IMR-90 (cell line): Measurements from ENCODE around the gene KLK11. TPM values are rescaled to one million over a fixed set of nuclear protein-coding genes. Genes with fewer than 3 reads are reported as not detected.

Experiments used
- ATAC-seq: fragments of 200-7000 bp; cut with Tn5 transposase; 2 replicates; pipeline ENCODE4 v1.9.1; 2020; ENCODE audit warnings: low read depth, mild to moderate bottlenecking, moderate library complexity
- BruUV-seq: library from RNA; stranded (reverse); fragments of 400-500 nt; replicated peaks from 2 replicates; lab custom pipeline; 2021; lab: Mats Ljungman, UMichigan
- CTCF ChIA-PET: fragments of 300-600 bp; formaldehyde crosslinking; extraction: SDS; loops from one replicate; lab custom pipeline; 2021; ENCODE audit warnings: antibody characterized with exemption; lab: Yijun Ruan, JAX
- POLR2A ChIA-PET: fragments of 300-600 bp; sonication (Branson Sonifier 250); formaldehyde crosslinking; loops from one replicate; lab custom pipeline; 2022; ENCODE audit warnings: antibody characterized with exemption; ENCODE audit not compliant: unreplicated experiment; lab: Charles Lee
- DNase-seq: peaks from one replicate; pipeline ENCODE4 v3.0.0; 2013
- H2AFZ ChIP-seq: replicated peaks from 2 replicates; pipeline ENCODE3; 2013; ENCODE audit warnings: low read length, mild to moderate bottlenecking; ENCODE audit not compliant: poor library complexity
- H2AK5ac ChIP-seq: 2 replicates; pipeline ENCODE4 v1.6.1; 2013; ENCODE audit warnings: low read depth, low read length, inconsistent platforms
- H2AK9ac ChIP-seq: replicated peaks from 2 replicates; pipeline ENCODE3; 2013; ENCODE audit warnings: mild to moderate bottlenecking, low read depth, low read length, moderate library complexity; ENCODE audit not compliant: poor library complexity
- H2BK120ac ChIP-seq: 2 replicates; pipeline ENCODE4 v1.6.1; 2013; ENCODE audit warnings: low read depth, low read length, inconsistent platforms
- H2BK15ac ChIP-seq: 3 replicates; pipeline ENCODE4 v1.6.1; 2013; ENCODE audit warnings: low read depth, low read length, inconsistent platforms
- H2BK20ac ChIP-seq: 2 replicates; pipeline ENCODE4 v1.6.1; 2013; ENCODE audit warnings: low read depth, mild to moderate bottlenecking, inconsistent platforms, low read length, moderate library complexity
- H2BK5ac ChIP-seq: 2 replicates; pipeline ENCODE4 v1.6.1; 2013; ENCODE audit warnings: mild to moderate bottlenecking, low read depth, low read length, inconsistent platforms; ENCODE audit not compliant: poor library complexity, severe bottlenecking
- H3K14ac ChIP-seq: replicated peaks from 2 replicates; pipeline ENCODE4 v1.6.1; 2013; ENCODE audit warnings: low read depth, low read length, inconsistent platforms
- H3K18ac ChIP-seq: 2 replicates; pipeline ENCODE4 v1.6.1; 2013; ENCODE audit warnings: low read depth, low read length, control low read depth
- H3K23ac ChIP-seq: 2 replicates; pipeline ENCODE4 v1.6.1; 2013; ENCODE audit warnings: low read depth, low read length, inconsistent platforms
- H3K27ac ChIP-seq: 2 replicates; pipeline ENCODE4 v1.5.1; 2013; ENCODE audit warnings: mild to moderate bottlenecking, control low read depth, low read length; ENCODE audit not compliant: insufficient read depth
- H3K27me3 ChIP-seq: 2 replicates; pipeline ENCODE4 v1.6.1; 2013; ENCODE audit warnings: low read length; ENCODE audit not compliant: control insufficient read depth, insufficient read depth
- H3K36me3 ChIP-seq: 2 replicates; pipeline ENCODE4 v1.6.1; 2013; ENCODE audit warnings: low read length, mixed read lengths; ENCODE audit not compliant: control insufficient read depth, insufficient read depth
- H3K4ac ChIP-seq: 2 replicates; pipeline ENCODE4 v1.6.1; 2013; ENCODE audit warnings: low read depth, low read length, inconsistent platforms
- H3K4me1 ChIP-seq: 2 replicates; pipeline ENCODE4 v1.6.1; 2013; ENCODE audit warnings: low read length, mixed read lengths; ENCODE audit not compliant: control insufficient read depth, insufficient read depth
- H3K4me2 ChIP-seq: 2 replicates; pipeline ENCODE4 v1.6.1; 2013; ENCODE audit warnings: low read depth, mild to moderate bottlenecking, control low read depth, low read length, moderate library complexity
- H3K4me3 ChIP-seq: 2 replicates; pipeline ENCODE4 v1.5.1; 2013; ENCODE audit warnings: low read depth, mild to moderate bottlenecking, control low read depth, low read length, moderate library complexity; ENCODE audit not compliant: insufficient read depth
- H3K56ac ChIP-seq: 2 replicates; pipeline ENCODE4 v1.6.1; 2013; ENCODE audit warnings: low read length, inconsistent platforms; ENCODE audit not compliant: insufficient read depth; ENCODE audit errors: extremely low read depth
- H3K79me1 ChIP-seq, 2 experiments: 2 replicates each; pipeline ENCODE4 v1.6.1; 2013; ENCODE audit warnings: low read length in 2 of 2, inconsistent platforms in 1 of 2, low read depth in 1 of 2
- H3K9ac ChIP-seq: 2 replicates; pipeline ENCODE4 v1.6.1; 2013; ENCODE audit warnings: low read depth, low read length, control low read depth
- H3K9me1 ChIP-seq: 2 replicates; pipeline ENCODE4 v1.6.1; 2013; ENCODE audit warnings: low read length, inconsistent platforms; ENCODE audit not compliant: insufficient read depth
- H3K9me3 ChIP-seq: 2 replicates; pipeline ENCODE4 v1.6.1; 2013; ENCODE audit warnings: low read length; ENCODE audit not compliant: control insufficient read depth, insufficient read depth
- H4K20me1 ChIP-seq: 2 replicates; pipeline ENCODE4 v1.6.1; 2013; ENCODE audit warnings: low read length, inconsistent platforms; ENCODE audit not compliant: insufficient read depth
- H4K5ac ChIP-seq: 2 replicates; pipeline ENCODE4 v1.6.1; 2013; ENCODE audit warnings: mild to moderate bottlenecking, low read depth, low read length, control low read depth
- H4K8ac ChIP-seq, 2 experiments: 2 replicates each; pipeline ENCODE4 v1.6.1; 2013; ENCODE audit warnings: low read depth in 2 of 2, low read length in 2 of 2, control low read depth in 1 of 2, inconsistent platforms in 1 of 2
- H4K91ac ChIP-seq: 2 replicates; pipeline ENCODE4 v1.6.1; 2013; ENCODE audit warnings: low read depth, low read length, inconsistent platforms; ENCODE audit not compliant: insufficient read depth
- BHLHE40 ChIP-seq: fragments of 150-350 bp; IDR thresholded peaks from 2 replicates; pipeline ENCODE4 v1.6.1; 2016; ENCODE audit warnings: mild to moderate bottlenecking, low read depth, low read length
- CEBPB ChIP-seq: IDR thresholded peaks from 2 replicates; pipeline ENCODE4 v1.6.1; 2012; ENCODE audit warnings: low read depth, low read length, improper control_type of control experiment
- CHD1 ChIP-seq: IDR thresholded peaks from 2 replicates; pipeline ENCODE4 v1.6.1; 2012; ENCODE audit warnings: low read depth, low read length, improper control_type of control experiment
- FOS ChIP-seq: fragments of 150-350 bp; IDR thresholded peaks from 2 replicates; pipeline ENCODE4 v1.6.1; 2016; ENCODE audit warnings: low read depth, low read length
- MAFK ChIP-seq: IDR thresholded peaks from 2 replicates; pipeline ENCODE4 v1.6.1; 2012; ENCODE audit warnings: low read depth, low read length, improper control_type of control experiment
- MAZ ChIP-seq: IDR thresholded peaks from 2 replicates; pipeline ENCODE4 v1.6.1; 2012; ENCODE audit warnings: low read depth, mild to moderate bottlenecking, low read length, improper control_type of control experiment, moderate library complexity, borderline replicate concordance
- MXI1 ChIP-seq: IDR thresholded peaks from 2 replicates; pipeline ENCODE4 v1.6.1; 2012; ENCODE audit warnings: low read depth, mild to moderate bottlenecking, low read length, moderate library complexity, borderline replicate concordance
- NFE2L2 ChIP-seq: fragments of 150-350 bp; IDR thresholded peaks from 2 replicates; pipeline ENCODE4 v1.6.1; 2016; ENCODE audit warnings: low read depth, mild to moderate bottlenecking, low read length
- POLR2A ChIP-seq: IDR thresholded peaks from 2 replicates; pipeline ENCODE4 v1.6.1; 2012; ENCODE audit warnings: mild to moderate bottlenecking, low read depth, low read length
- RAD21 ChIP-seq: IDR thresholded peaks from 2 replicates; pipeline ENCODE4 v1.6.1; 2012; ENCODE audit warnings: low read length, improper control_type of control experiment
- RCOR1 ChIP-seq: IDR thresholded peaks from 2 replicates; pipeline ENCODE4 v1.6.1; 2012; ENCODE audit warnings: mild to moderate bottlenecking, low read length, improper control_type of control experiment; ENCODE audit not compliant: insufficient replicate concordance
- RFX5 ChIP-seq: IDR thresholded peaks from 2 replicates; pipeline ENCODE4 v1.8.0; 2012; ENCODE audit warnings: low read depth, mild to moderate bottlenecking, low read length, moderate library complexity
- SMC3 ChIP-seq: fragments of 150-350 bp; IDR thresholded peaks from 2 replicates; pipeline ENCODE4 v1.6.1; 2016; ENCODE audit warnings: low read depth, mild to moderate bottlenecking, antibody characterized with exemption, low read length, moderate library complexity
- WGBS, 2 experiments: methylation state at CpG; one replicate each; pipeline versions ENCODE4 v1.1.5 to v1.1.7; 2013; ENCODE audit warnings: missing lambda C conversion rate in 2 of 2; ENCODE audit not compliant: insufficient read length in 1 of 2; ENCODE audit errors: extremely low coverage in 2 of 2; 5-methylcytosine and 5-hydroxymethylcytosine counted together
- dilution Hi-C: fragments of 300-500 bp; cut with HindIII; formaldehyde crosslinking; loops from one replicate; pipeline ENCODE4 v1.14.3; 2018; ENCODE audit warnings: low sequenced_read_pairs; ENCODE audit not compliant: unreplicated experiment
- in situ Hi-C: fragments of 300-500 bp; cut with MboI; formaldehyde crosslinking; loops from 3 replicates; pipeline ENCODE4 v1.14.3; 2019; ENCODE audit warnings: low sequenced_read_pairs, inconsistent platforms, mixed read lengths
- intact Hi-C: fragments of 100-400 bp; cut with micrococcal nuclease; formaldehyde crosslinking; loops from 2 replicates; pipeline ENCODE4 v1.10.0; 2022
- polyA plus RNA-seq, 3 experiments: library from polyadenylated mRNA; depleted of rRNA; stranded (reverse); fragments of >200 nt; gene quantifications; 2 replicates each; pipeline ENCODE4 v1.2.3, GENCODE V29; 2012; ENCODE audit warnings: low replicate concordance in 1 of 3
- total RNA-seq: library from RNA; depleted of rRNA; stranded (reverse); fragments of >200 nt; gene quantifications from 2 replicates; pipeline ENCODE4 v1.2.3, GENCODE V29; 2012
- TF ChIP-seq, protein P1 (sequence below): conservative IDR thresholded peaks from 2 replicates; pipeline ENCODE4 v1.5.1; 2012; ENCODE audit warnings: mild to moderate bottlenecking, low read depth, low read length, improper control_type of control experiment
- TF ChIP-seq, protein P2 (sequence below): fragments of 150-350 bp; IDR thresholded peaks from 2 replicates; pipeline ENCODE4 v1.6.1; 2017; ENCODE audit warnings: mild to moderate bottlenecking, antibody characterized with exemption, low read length, low read depth
- TF ChIP-seq, protein P3 (sequence below): fragments of 150-350 bp; IDR thresholded peaks from 2 replicates; pipeline ENCODE4 v1.6.1; 2016; ENCODE audit warnings: low read depth, mild to moderate bottlenecking, low read length, moderate library complexity, borderline replicate concordance

Gene KLK11
- total and polyA plus RNA-seq, 2 of the 4 experiments (the other 2 are of a cell fraction): not detected

DNA sequence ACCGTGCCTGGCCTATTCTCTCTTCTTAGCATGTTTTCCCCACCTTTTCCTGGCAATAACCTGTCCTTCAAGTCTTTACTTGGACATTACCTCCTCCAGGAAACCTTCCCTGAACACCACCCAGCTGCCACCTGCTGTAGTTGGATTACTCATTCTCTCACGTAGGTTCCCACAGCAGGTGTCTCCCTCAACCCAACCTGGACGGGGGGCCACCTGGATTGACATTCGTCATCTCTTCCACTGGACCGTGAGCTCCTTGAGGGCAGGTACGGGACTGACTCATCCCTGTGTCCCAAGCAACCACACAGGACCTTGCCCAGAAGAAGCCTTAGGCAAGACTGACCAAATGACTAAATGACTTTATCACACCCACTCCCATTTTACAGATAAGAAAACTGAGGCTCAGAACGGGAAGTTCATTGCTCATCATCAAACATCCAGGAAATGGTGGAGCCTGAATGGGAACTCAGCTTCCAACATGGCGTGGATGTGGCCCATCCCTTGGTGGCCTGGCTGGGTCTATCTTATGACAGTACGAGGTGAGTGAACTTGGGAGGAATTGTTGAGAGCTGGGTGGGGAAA lies 53.5 kb downstream of the KLK11 start:
- no peak overlapping the region for H2AK5ac ChIP-seq
- no peak overlapping the region for H3K18ac ChIP-seq
- H3K23ac ChIP-seq: no peak overlapping the region
- no peaks in the 10 kb centered on the region for H3K9me1 ChIP-seq
- dilution Hi-C loops: no loop called here
- H4K91ac ChIP-seq: no peak overlapping the region
- H3K36me3 ChIP-seq: no peaks in the 10 kb centered on the region
- 20% methylated on average over 2 of the region's 9 CpGs; no CpG with 5 or more reads in 1 of the 2 experiments for WGBS, 2 experiments
- in situ Hi-C loops: no loop called here
- no peaks in the 10 kb centered on the region for H3K4me1 ChIP-seq
- no peak overlapping the region for H4K5ac ChIP-seq
- no peak overlapping the region for H2BK5ac ChIP-seq
- H3K9ac ChIP-seq: no peak overlapping the region
- no peaks in the 10 kb centered on the region for H4K20me1 ChIP-seq
- H2AFZ ChIP-seq: no peak overlapping the region
- ChIA-PET CTCF (no interaction called here), POLR2A (no interaction called here)
- H3K4ac ChIP-seq: no peak overlapping the region
- H3K14ac ChIP-seq: no peak overlapping the region
- H3K27me3 ChIP-seq: no peaks in the 10 kb centered on the region
- no peak overlapping the region for H2BK20ac ChIP-seq
- BruUV-seq: no TSS peak
- no peak overlapping the region for H2AK9ac ChIP-seq
- TF ChIP-seq MAZ: no peak
- TF ChIP-seq, protein P1, sequence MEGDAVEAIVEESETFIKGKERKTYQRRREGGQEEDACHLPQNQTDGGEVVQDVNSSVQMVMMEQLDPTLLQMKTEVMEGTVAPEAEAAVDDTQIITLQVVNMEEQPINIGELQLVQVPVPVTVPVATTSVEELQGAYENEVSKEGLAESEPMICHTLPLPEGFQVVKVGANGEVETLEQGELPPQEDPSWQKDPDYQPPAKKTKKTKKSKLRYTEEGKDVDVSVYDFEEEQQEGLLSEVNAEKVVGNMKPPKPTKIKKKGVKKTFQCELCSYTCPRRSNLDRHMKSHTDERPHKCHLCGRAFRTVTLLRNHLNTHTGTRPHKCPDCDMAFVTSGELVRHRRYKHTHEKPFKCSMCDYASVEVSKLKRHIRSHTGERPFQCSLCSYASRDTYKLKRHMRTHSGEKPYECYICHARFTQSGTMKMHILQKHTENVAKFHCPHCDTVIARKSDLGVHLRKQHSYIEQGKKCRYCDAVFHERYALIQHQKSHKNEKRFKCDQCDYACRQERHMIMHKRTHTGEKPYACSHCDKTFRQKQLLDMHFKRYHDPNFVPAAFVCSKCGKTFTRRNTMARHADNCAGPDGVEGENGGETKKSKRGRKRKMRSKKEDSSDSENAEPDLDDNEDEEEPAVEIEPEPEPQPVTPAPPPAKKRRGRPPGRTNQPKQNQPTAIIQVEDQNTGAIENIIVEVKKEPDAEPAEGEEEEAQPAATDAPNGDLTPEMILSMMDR: no peak
- no peak for TF ChIP-seq MAFK
- TF ChIP-seq POLR2A: no peak
- no peak for TF ChIP-seq CEBPB
- TF ChIP-seq FOS: no peak
- TF ChIP-seq CHD1: no peak
- no peak for TF ChIP-seq RFX5
- TF ChIP-seq, protein P2, sequence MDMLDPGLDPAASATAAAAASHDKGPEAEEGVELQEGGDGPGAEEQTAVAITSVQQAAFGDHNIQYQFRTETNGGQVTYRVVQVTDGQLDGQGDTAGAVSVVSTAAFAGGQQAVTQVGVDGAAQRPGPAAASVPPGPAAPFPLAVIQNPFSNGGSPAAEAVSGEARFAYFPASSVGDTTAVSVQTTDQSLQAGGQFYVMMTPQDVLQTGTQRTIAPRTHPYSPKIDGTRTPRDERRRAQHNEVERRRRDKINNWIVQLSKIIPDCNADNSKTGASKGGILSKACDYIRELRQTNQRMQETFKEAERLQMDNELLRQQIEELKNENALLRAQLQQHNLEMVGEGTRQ: no peak
- no peak for TF ChIP-seq RAD21
- TF ChIP-seq, protein P3, sequence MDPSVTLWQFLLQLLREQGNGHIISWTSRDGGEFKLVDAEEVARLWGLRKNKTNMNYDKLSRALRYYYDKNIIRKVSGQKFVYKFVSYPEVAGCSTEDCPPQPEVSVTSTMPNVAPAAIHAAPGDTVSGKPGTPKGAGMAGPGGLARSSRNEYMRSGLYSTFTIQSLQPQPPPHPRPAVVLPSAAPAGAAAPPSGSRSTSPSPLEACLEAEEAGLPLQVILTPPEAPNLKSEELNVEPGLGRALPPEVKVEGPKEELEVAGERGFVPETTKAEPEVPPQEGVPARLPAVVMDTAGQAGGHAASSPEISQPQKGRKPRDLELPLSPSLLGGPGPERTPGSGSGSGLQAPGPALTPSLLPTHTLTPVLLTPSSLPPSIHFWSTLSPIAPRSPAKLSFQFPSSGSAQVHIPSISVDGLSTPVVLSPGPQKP: no peak
- TF ChIP-seq BHLHE40: no peak
- TF ChIP-seq MXI1: no peak
- no peak for TF ChIP-seq NFE2L2
- TF ChIP-seq SMC3: no peak
- TF ChIP-seq RCOR1: no peak
- DNase-seq (no peak), ATAC-seq (no peak)
- no peak overlapping the region for H3K4me2 ChIP-seq
- H3K79me1 ChIP-seq: no peaks in the 10 kb centered on the region
- no peak overlapping the region for H4K8ac ChIP-seq
- H3K9me3 ChIP-seq: no peaks in the 10 kb centered on the region; the same call in none of the 2 replicates
- H3K4me3 ChIP-seq: no peak overlapping the region
- no peak overlapping the region for H2BK15ac ChIP-seq
- H2BK120ac ChIP-seq: no peak overlapping the region
- intact Hi-C loops: no loop called here
- no peak overlapping the region for H3K27ac ChIP-seq
- H3K56ac ChIP-seq: no peak overlapping the region
